Transverse colon (tissue), 4 donors: ENCODE results near the gene CAB39L.

ENCODE experiments used
- CTCF ChIP-seq, 5 experiments: fragments of 200-600 bp in 3 of 5; fragments of 450-650 bp in 2 of 5; sonication (generic) in 3 of 5; IDR thresholded peaks; 1 replicate in 2 of 5; 2 replicates in 3 of 5; pipeline ENCODE4 v1.5.1; 2016 to 2017; ENCODE audit warnings: antibody characterized with exemption in 5 of 5, inconsistent platforms in 3 of 5, mild to moderate bottlenecking in 2 of 5, moderate library complexity in 1 of 5
- POLR2A ChIP-seq: fragments of 450-650 bp; IDR thresholded peaks from one replicate; pipeline ENCODE4 v1.6.1; 2016; ENCODE audit warnings: antibody characterized with exemption, mild to moderate bottlenecking, moderate library complexity
- POLR2AphosphoS5 ChIP-seq, 3 donors: sonication (generic); formaldehyde crosslinking; IDR thresholded peaks; one replicate each; pipeline ENCODE4 v1.6.1; 2016; ENCODE audit warnings: antibody characterized with exemption in 3 of 3

GRCh38 chr13:49437705-49438104 lies 6.2 kb downstream of the CAB39L start:
- TF ChIP-seq CTCF (IDR thresholded peaks at IDR 0.05) = no peak
- no peak for TF ChIP-seq POLR2A
- TF ChIP-seq POLR2AphosphoS5 (IDR thresholded peaks at IDR 0.05) = no peak
